HT-29 (cell line): ENCODE results near the gene USP17L20. TPM values are rescaled to one million over a fixed set of nuclear protein-coding genes. Genes with fewer than 3 reads are reported as not detected.
"Not testable (repeated sequence)": the region's sequence is repeated elsewhere in the genome, so short reads cannot be mapped to it uniquely, and the experiment has no call there.

Source experiments
- DNase-seq: peaks from one replicate; pipeline ENCODE4 v3.0.0-alpha.2; 2015; ENCODE audit warnings: low spot score
- total RNA-seq: library from RNA; depleted of rRNA; stranded (reverse); fragments of >200 nt; shearing (Covaris generic); gene quantifications from 2 replicates; pipeline ENCODE4 v1.2.3, GENCODE V29; 2014; rRNA removed

The USP17L20 gene
- not detected in 2 replicates for total RNA-seq

DNA sequence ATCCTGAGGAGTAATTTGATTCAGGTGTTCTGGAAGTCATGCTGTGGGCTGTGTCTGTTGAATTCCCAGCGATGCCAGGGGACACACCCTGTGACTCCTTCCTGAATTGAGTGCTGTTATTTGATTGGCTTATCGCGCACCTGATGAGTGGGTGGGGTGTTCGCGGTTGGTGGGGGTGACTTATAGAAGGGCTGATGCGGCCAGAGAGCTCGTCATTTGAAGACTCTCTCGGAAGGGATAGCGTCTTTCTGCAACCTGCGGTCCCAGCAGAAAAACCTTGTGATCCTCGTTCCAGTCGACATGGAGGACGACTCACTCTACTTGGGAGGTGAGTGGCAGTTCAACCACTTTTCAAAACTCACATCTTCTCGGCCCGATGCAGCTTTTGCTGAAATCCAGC, at the start of gene USP17L20:
Gene USP17L20 (plus strand): TSS at position 301 of the 400 bp plus-strand sequence. CDS start 0 bp downstream, at position 301.
- not testable (repeated sequence) for DNase-seq

- not testable (repeated sequence) for DNase-seq
These were observed 47.6 kb upstream of the USP17L20 start, which contains the start of gene USP17L10 for GRCh38 chr4:9210357-9210756. Gene USP17L10 (plus strand): TSS chr4:9210657. CDS start chr4:9210657, 0 bp downstream.

GRCh38 chr4:9214701-9215100, 43.2 kb upstream of the USP17L20 start:
- DNase-seq: not testable (repeated sequence)

- DNase-seq: not testable (repeated sequence)
These were observed 42.8 kb upstream of the USP17L20 start, which contains the start of gene USP17L11 for GRCh38 chr4:9215105-9215504. Gene USP17L11 (plus strand): TSS chr4:9215405. CDS start chr4:9215405, 0 bp downstream.

DNA sequence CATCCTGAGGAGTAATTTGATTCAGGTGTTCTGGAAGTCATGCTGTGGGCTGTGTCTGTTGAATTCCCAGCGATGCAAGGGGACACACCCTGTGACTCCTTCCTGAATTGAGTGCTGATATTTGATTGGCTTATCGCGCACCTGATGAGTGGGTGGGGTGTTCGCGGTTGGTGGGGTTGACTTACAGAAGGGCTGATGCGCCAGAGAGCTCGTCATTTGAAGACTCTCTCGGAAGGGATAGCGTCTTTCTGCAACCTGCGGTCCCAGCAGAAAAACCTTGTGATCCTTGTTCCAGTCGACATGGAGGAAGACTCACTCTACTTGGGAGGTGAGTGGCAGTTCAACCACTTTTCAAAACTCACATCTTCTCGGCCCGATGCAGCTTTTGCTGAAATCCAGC, 38.1 kb upstream of the USP17L20 start, which contains the start of gene USP17L12:
Gene USP17L12 (plus strand): TSS at position 301 of the 400 bp plus-strand sequence. CDS start 0 bp downstream, at position 301.
- DNase-seq: not testable (repeated sequence)

GRCh38 chr4:9224596-9224995, 33.3 kb upstream of the USP17L20 start, which contains the start of gene USP17L13:
Gene USP17L13 (plus strand): TSS chr4:9224896. CDS start chr4:9224896, 0 bp downstream.
- not testable (repeated sequence) for DNase-seq

- DNase-seq: not testable (repeated sequence)
These were observed 27.7 kb upstream of the USP17L20 start for GRCh38 chr4:9230249-9230648.

- DNase-seq: not testable (repeated sequence)
These were observed 23.8 kb upstream of the USP17L20 start, which contains the start of gene USP17L15 for GRCh38 chr4:9234085-9234484. Gene USP17L15 (plus strand): TSS chr4:9234385. CDS start chr4:9234385, 0 bp downstream.

DNA sequence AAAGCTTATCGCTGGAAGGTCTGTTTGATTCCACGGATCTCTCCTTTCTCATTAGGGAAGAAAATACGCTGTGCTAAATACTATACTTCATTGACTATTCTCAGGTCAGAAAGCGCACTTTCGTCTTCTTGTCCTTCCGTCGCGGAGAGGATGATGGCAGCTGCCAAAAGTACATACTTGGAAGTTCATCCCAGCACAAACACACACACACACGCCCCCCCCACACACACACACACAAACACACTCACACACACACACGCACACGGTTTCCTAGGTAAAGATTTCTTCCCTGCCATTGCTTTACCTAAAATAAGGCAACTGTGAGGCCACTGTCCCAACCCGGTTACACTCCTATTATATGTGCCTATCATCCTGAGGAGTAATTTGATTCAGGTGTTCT, 19.5 kb upstream of the USP17L20 start:
- DNase-seq: not testable (repeated sequence)

DNA sequence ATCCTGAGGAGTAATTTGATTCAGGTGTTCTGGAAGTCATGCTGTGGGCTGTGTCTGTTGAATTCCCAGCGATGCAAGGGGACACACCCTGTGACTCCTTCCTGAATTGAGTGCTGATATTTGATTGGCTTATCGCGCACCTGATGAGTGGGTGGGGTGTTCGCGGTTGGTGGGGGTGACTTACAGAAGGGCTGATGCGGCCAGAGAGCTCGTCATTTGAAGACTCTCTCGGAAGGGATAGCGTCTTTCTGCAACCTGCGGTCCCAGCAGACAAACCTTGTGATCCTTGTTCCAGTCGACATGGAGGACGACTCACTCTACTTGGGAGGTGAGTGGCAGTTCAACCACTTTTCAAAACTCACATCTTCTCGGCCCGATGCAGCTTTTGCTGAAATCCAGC, 14.3 kb upstream of the USP17L20 start, which contains the start of gene USP17L17:
Gene USP17L17 (plus strand): TSS at position 301 of the 400 bp plus-strand sequence. CDS start 0 bp downstream, at position 301.
- DNase-seq: not testable (repeated sequence)

DNA sequence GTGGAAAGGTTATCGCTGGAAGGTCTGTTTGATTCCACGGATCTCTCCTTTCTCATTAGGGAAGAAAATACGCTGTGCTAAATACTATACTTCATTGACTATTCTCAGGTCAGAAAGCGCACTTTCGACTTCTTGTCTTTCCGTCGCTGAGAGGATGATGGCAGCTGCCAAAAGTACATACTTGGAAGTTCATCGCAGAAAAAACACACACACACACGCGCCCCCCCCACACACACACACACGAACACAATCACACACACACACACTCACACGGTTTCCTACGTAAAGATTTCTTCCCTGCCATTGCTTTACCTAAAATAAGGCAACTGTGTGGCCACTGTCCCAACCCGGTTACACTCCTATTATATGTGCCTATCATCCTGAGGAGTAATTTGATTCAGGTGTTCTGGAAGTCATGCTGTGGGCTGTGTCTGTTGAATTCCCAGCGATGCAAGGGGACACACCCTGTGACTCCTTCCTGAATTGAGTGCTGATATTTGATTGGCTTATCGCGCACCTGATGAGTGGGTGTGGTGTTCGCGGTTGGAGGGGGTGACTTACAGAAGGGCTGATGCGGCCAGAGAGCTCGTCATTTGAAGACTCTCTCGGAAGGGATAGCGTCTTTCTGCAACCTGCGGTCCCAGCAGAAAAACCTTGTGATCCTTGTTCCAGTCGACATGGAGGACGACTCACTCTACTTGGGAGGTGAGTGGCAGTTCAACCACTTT, 9.8 kb upstream of the USP17L20 start, which contains the start of gene USP17L18:
Gene USP17L18 (plus strand): TSS at position 678 of the 728 bp plus-strand sequence. CDS start 0 bp downstream, at position 678.
- DNase-seq: peak; percentile 0

DNA sequence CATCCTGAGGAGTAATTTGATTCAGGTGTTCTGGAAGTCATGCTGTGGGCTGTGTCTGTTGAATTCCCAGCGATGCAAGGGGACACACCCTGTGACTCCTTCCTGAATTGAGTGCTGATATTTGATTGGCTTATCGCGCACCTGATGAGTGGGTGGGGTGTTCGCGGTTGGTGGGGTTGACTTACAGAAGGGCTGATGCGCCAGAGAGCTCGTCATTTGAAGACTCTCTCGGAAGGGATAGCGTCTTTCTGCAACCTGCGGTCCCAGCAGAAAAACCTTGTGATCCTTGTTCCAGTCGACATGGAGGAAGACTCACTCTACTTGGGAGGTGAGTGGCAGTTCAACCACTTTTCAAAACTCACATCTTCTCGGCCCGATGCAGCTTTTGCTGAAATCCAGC, 4.8 kb upstream of the USP17L20 start, which contains the start of gene USP17L19:
Gene USP17L19 (plus strand): TSS at position 301 of the 400 bp plus-strand sequence. CDS start 0 bp downstream, at position 301.
- not testable (repeated sequence) for DNase-seq

- DNase-seq: not testable (repeated sequence)
These were observed 4.6 kb downstream of the USP17L20 start, which contains the start of gene USP17L21 for GRCh38 chr4:9262572-9262971. Gene USP17L21 (plus strand): TSS chr4:9262872. CDS start chr4:9262872, 0 bp downstream.

- not testable (repeated sequence) for DNase-seq
These were observed 9.4 kb downstream of the USP17L20 start, which contains the start of gene USP17L22 for GRCh38 chr4:9267319-9267718. Gene USP17L22 (plus strand): TSS chr4:9267619. CDS start chr4:9267619, 0 bp downstream.

GRCh38 chr4:9271719-9272118, 13.8 kb downstream of the USP17L20 start:
- not testable (repeated sequence) for DNase-seq

Other genes starting within 250 kb of the USP17L20 start
- not detected in 2 replicates for gene FAM90A26, start 87.7 kb upstream of the USP17L20 start, total RNA-seq
- gene USP17L10, start 47.5 kb upstream of the USP17L20 start, total RNA-seq: not detected in 2 replicates
- not detected in 2 replicates for gene USP17L11, start 42.7 kb upstream of the USP17L20 start, total RNA-seq
- gene USP17L12, start 38.0 kb upstream of the USP17L20 start, total RNA-seq: not detected in 2 replicates
- not detected in 2 replicates for gene USP17L13, start 33.2 kb upstream of the USP17L20 start, total RNA-seq
- not detected in 2 replicates for gene USP17L15, start 23.7 kb upstream of the USP17L20 start, total RNA-seq
- not detected in 2 replicates for gene USP17L17, start 14.2 kb upstream of the USP17L20 start, total RNA-seq
- gene USP17L18, start 9.5 kb upstream of the USP17L20 start, total RNA-seq: not detected in 2 replicates
- gene USP17L19, start 4.7 kb upstream of the USP17L20 start, total RNA-seq: not detected in 2 replicates
- not detected in 2 replicates for gene USP17L21, start 4.7 kb downstream of the USP17L20 start, total RNA-seq
- gene USP17L22, start 9.5 kb downstream of the USP17L20 start, total RNA-seq: 0.39 TPM in 1 of 2 replicates, not detected in the other
- not detected in 2 replicates for gene USP17L24, start 67.0 kb downstream of the USP17L20 start, total RNA-seq
- not detected in 2 replicates for gene USP17L25, start 71.8 kb downstream of the USP17L20 start, total RNA-seq
- not detected in 2 replicates for gene USP17L26, start 76.5 kb downstream of the USP17L20 start, total RNA-seq
- not detected in 2 replicates for gene USP17L5, start 81.3 kb downstream of the USP17L20 start, total RNA-seq
- gene USP17L27, start 86.0 kb downstream of the USP17L20 start, total RNA-seq: not detected in 2 replicates
- gene USP17L28, start 90.8 kb downstream of the USP17L20 start, total RNA-seq: not detected in 2 replicates
- gene USP17L29, start 95.5 kb downstream of the USP17L20 start, total RNA-seq: not detected in 2 replicates
- gene USP17L30, start 105.0 kb downstream of the USP17L20 start, total RNA-seq: not detected in 2 replicates
- gene DEFB131A, start 186.3 kb downstream of the USP17L20 start, total RNA-seq: not detected in 2 replicates